Esophagus mucosa (tissue), 1 donor: Measurements from ENCODE around the gene GNG4. TPM values are rescaled to one million over a fixed set of nuclear protein-coding genes. Genes with fewer than 3 reads are reported as not detected.
"Not testable (repeated sequence)": the region's sequence is repeated elsewhere in the genome, so short reads cannot be mapped to it uniquely, and the experiment has no call there.

ENCODE experiments used
- ATAC-seq: fragments of 200-7000 bp; cut with Tn5 transposase; one replicate; pipeline ENCODE4 v1.9.1; 2020
- total RNA-seq: library from RNA; stranded (reverse); gene quantifications from one replicate; pipeline ENCODE4 v1.2.4, GENCODE V29; 2023
- donor health status: DM: yes; HTN: yes; CAD: no.

The GNG4 gene
- total RNA-seq, 1 donor from 2014 or later = 7.2 TPM

- ATAC-seq = peak; percentile 80
Observed at GRCh38 chr1:235648954-235649367, 623 bp downstream of the GNG4 start.

- peak; percentile 36 for ATAC-seq
Observed at GRCh38 chr1:235648407-235648907, 1.1 kb downstream of the GNG4 start.

DNA sequence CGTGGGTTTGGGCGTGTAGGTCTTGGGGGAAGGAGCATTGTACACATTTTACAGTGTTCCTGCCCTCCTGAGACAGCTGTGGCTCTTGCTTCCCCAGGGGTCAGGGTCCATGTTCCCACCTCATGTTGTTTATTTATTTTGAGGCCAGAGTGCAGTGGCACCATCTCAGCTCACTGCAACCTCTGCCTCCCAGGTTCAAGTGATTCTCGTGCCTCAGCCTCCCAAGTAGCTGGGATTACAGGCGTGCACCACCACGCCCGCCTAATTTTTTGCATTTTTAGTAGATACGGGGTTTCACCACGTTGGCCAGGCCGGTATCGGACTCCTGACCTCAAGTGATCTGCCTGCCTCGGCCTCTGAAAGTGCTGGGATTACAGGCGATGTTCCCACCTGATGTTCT, 2.0 kb downstream of the GNG4 start:
- not testable (repeated sequence) for ATAC-seq

DNA sequence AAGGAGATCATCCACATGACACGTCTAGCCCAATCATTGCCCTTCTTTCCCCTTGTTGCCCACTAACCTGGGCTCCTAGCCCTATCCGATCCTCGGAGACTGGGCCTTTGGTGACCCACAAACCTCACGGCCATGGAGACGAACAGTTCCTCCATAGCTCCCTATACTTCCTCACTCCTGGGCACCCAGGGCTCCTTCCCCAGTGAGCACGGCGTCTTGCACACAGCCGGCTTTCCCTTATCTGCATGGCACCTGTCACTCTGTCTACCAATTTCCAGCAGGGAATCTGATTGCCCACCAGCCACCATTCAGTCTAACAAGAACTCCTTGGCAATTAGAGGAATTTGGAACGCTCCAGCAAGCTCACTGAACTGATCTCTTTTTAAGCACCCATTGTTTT, 3.1 kb downstream of the GNG4 start:
- ATAC-seq = no peak

DNA sequence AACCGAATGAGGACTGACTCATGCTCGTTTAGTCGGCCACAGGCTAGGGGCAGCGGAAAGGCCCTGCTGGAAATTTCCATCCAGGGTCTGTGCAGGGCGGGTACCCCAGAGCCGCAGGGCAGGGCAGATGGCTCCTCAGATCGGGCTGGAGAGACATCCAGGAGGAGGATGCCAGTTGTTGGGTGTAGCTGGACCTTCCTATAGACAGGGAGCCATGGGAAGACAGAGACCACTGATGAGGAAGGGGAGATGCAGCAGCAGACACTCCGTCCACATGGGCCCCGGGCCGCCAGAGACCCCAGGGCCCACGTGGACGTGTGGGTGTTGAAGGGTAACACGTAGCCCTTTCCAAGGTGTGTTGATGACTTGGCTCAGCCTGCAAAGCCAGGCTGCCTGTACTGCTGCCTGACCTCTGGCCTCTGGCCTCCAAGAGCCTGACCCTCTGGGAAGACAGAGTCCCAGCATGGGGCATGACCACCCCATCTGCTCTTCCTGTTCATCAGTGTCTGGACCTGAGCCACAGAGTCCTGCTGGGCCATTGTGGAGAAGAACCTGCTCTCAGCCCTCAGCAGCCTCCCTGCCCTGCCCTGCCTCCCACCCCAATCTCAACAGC, 4.8 kb downstream of the GNG4 start:
- no peak for ATAC-seq

DNA sequence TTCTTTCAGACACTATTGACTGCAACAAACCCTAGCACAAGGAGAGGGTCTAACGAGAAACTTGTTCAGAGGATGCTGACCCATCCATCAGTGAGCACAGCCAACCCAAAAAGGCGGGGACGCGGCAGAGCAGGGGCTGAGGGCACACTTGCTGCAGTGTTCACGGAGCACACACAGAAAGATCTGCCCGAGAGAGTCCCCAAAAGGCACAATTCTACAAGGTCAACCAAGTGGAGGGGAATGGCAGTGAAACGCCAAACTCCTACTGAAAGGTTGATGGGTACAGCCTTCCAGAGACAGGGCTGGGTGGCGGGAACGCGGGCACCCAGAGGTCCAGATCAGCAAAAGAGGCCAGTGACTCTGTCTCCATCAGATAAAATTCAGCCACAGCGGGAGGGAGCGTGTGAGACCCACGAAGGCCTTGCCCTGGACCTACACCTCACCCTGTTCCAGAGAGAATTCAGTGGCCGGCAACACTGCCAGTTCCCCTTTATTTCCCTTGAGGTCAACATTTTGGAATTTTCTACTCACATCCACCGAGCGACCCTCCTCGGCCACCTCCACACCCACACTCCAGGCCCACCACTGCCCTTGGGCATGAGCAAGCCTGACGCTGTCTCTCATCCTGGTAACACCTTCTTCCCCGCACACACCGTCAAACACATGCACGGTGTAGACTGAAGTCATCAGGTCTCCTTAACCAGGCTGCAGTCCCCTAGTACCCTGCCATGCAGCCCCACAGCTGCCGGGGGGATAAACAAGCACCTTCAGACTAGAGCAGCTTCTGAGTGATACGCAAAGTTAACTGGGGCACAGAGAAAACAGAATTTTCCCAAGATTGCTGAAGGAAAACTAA, 5.5 kb downstream of the GNG4 start:
- ATAC-seq = no peak

DNA sequence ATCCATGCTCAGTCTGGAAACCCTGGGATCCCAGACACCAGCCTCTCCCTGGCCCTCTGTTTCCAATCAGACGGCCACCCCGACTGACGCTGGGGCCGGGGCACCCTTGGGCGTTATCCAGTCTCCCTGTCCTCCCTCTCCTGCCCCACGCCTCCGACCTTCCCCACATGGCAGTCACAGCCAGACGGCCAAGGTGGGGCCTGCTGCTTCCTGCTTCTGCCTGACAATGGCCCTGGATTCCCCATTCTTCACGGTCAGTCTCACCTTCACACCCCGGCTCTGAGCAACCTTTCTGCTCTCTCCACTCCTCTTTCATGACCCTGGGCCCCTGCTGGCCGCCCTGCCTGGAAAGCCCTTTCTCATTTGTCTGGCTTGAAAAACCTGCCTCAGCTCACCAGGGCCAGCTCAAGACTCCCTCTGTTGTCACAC, 6.6 kb downstream of the GNG4 start:
- ATAC-seq = peak; percentile 78

DNA sequence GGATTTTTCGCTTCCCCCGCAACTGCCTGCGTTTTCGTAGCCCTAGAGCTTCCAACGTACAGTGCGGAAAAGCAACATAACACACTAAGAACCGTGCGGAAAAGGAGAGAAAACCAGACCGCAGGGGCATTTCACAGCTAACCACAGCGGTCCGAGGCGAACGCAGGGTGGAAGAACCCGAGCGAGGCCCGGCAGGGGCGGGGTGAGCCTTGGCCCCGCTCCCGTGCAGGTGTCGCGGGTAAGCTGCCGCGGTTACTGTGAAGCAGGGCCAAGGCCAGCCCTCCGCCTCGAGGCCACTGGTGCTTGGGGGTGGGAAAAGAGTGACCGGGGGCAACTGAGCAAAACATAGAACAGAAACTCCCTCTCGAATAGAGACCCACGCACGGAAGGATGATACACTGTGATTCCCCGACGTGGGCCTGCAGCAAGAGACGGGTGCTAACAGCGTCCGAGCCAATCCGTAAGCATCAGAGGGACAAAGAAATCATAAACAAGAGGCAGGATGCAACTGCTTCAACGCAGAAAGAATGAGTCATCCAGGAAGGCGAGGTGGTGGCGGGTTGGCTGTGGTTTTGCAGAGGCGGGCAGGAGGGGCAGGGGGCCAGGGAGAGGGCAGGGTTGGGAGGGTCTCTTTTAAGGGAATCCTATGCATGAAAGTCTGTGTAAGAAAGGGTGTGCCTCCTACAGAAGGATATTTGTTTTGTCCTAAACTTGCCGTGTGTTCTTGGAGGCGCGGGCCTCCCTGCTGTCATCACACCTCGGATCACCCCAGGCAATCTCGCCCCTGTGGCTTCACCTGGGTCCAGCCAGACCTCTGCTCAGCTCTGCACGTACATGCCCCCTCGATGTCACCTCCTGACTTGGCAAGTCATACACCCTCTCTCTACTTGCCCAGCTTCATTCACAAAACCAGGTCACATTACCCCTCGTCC, 7.3 kb downstream of the GNG4 start:
- ATAC-seq = peak; percentile 72

DNA sequence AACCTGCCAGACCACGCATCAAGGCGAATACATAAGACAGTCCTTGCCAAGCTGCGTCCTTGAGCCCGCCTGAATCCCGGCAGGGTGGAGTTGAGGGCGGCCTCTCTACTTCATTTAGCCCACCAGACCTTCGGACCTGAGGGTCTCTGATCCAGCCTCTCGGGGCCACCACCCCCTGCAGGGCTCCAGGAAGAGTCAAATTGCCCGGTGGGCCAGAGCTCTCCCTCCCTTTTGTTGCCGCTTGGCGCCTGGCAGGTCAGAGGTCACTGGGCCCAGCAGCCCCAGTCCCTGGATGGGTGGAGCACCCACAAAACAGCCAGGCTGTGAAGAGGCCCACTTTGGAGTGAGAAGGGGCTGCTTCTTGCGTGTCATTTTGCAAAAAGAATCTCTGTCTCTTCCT, 9.0 kb downstream of the GNG4 start:
- ATAC-seq = no peak

DNA sequence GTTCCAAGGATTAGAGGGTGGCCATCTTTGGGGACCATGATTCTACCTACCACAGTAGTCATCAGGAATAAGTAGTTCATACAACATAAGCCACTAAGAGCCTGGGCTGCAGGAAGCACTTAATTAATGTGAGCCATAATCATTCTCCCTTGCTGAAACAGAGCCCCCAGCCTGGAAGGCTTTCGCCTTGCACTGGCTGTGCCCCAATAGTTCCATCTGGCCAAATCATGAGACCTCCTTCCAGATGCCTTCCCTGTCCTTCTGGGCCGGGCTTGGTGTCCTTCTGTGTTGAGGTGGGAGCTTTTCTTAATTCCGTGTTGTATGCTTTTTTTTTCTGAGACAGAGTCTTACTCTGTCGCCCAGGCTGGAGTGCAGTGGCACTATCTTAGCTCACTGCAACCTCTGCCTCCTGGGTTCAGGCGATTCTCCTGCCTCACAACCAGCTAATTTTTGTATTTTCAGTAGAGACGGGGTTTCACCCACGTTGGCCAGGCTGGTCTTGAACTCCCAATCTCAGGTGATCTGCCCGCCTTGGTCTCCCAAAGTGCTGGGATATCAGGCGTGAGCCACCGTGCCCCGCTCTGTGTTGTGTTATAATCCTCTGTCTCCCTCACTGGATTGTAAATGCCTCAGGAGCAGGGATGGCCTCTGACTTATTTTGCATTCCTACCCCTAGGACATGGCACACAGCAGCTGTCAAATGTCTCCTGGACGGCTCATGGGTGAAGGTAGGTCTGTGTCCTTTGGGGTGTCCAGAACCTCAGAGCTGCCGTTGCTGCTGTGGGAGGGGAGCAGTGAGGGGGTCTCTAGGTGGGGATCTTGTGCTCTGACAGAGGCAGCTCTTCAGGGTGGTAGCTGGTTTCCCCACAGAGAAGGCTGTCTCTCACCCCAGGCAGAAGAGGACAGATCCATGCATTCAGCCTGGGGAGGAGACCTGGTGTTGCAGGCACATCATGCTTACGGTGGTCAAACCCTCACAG, 10.1 kb downstream of the GNG4 start:
- no peak for ATAC-seq

GRCh38 chr1:235638612-235639011, 11.0 kb downstream of the GNG4 start:
- ATAC-seq = not testable (repeated sequence)

- ATAC-seq = no peak
Observed at GRCh38 chr1:235637756-235638534, 11.6 kb downstream of the GNG4 start.

DNA sequence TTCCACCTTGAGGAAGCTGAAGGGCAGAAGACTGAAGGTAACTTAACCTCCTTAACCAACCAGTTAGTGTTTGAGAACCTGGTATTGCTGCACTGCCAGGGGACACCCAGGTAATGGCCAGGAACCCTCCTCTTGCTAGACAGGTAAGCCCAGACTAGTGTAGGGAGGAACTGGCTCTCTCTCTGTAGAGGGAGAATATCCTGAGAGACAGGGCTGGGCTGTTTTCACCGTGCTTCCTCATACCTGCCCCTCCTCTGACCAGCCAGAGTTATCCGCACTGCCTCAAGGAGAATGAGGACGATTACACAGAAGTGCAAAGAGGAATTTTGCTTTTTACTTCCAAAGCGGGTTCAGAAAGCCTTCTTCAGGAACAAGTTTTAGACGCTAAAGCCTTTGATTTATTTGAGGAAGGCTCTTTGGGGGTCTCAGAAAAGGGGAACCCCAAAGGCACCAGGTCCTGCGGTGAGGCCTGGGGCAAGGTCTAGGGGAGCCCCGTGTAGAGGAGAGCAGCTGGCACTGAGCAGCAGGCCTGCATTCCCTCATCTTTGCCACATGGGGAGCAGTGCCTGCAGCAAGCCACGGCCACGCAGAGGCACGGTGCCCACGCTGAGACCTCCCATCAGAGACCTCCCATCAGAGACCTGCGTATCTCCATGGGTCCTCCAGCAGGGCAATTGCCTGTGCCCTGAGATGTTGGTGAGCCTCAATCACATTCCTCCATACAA, 13.5 kb downstream of the GNG4 start:
- ATAC-seq = peak; percentile 98

DNA sequence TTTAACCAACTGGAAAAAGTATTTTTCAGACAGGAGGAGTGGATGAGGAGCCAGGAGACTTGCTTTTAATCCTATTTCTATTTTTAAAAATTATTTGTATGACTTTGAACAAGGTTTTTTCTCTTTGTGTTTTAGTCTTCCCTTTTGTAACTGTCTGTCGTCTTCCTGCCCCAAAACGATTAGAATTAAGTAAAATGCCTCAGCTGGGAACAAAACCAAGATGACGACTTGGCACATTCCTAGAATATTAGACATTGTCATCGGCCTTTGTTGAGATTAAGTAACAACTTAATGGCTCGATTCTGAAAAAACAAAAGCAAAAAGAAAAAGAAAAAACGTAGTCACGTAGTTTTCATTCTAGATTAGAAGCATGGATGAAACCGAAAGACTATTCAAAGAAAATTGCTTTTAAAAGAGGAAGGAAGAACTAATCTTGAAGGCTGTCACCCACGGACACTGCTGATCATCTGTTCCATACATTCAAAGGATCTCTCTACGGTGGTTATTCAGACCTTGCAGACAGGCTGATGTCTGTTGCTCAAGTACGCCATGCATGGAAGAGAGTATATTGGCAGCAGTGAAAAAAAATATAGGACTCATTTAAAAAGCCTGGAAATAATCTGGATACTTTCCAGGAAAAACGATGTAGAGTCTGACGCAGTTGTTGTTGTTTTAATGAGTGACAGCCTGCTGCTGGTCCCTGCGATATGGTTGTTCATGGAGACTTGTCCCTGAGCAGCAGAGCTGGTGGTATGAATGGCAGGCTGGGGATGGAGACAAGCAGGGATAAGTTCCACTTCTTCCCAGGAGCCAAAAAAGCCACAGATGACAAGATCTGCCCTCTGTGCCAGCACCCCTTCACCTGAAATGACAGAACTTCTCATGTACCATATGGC, 16.8 kb downstream of the GNG4 start:
- no peak for ATAC-seq

DNA sequence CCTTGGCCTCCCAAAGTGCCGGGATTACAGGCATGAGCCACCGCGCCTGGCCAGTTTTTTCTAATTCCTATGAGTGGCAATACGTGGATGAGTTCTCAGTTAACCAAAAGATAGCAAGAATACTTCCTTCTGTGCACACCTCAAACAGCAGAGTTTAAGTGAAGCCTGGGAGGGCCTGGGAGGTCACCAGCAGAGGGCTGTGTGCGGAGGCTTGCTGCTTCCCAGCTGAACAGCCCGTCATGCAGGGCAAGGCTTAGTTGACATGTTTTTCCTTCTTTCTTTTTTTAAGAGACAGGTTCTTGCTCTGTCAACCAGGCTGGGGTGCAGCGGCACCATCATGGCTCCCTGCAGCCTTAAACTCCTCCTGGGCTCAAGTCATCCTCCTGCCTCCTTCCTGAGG, 17.8 kb downstream of the GNG4 start:
- ATAC-seq = peak; percentile 23

GRCh38 chr1:235628316-235629005, 21.1 kb downstream of the GNG4 start:
- ATAC-seq = no peak

DNA sequence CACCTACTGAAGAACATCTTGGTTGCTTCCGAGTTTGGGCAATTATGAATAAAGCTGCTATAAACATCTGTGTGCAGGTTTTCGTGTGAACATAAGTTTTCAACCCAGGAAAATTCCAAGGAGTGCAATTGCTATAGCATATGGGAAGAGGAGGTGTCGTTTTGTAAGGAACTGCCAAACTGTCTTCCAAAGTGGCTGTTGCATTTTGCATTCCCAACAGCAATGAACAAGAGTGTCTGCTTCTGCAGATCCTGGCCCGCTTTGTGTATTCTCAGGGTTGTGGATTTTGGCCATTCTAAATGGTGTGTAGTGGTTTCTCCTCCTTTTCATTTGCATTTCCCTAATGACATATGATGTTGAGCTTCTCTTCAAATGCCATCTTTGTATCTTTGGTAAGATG, 23.8 kb downstream of the GNG4 start:
- ATAC-seq = no peak

- peak; percentile 71 for ATAC-seq
Observed at GRCh38 chr1:235625340-235625739, 24.2 kb downstream of the GNG4 start.
